ENCODE measurements around the gene ARHGEF11.

ARHGEF11 gene

DNA sequence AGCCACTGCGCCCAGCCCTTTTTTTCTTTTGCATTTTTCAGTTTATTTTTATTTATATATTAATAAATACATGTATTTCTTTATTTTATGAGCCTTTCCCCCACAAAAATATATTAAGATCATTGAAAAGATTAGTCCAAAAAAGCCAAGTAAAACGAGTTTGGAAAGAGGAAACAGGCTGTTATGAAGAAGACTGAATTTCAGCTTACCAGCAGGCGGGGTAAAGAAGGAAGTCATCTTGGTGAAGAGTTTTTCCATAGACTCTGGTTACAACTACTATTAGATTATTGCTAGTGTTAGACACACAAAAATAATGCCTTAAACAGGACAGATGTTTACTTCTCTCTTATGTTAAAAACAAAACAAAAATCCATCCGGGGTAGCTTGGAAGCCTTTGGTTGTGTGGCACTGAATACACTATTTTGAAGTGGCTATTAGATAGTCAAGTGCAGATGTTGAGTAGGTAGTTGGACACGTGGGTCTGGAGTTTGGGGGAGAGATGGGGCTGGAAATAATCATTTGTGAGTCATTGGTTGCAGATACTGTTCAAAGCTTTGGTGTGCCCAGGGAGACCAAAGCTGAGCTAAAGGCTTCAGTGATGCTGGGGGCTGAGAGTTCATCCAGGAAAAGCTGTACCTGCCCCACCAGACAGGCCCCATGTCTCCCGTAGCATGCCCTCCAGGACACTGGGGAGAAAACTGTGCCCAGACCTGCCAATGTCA, 133.8 kb downstream of the ARHGEF11 start:
- H3K4me1 Mint-ChIP-seq (ENCODE audit: low read depth in 2 of 2) = peaks cover 4% of the 10 kb centered on the region in 2 donors
- H3K27ac Mint-ChIP-seq = no peak overlapping the region
- H3K36me3 Mint-ChIP-seq (ENCODE audit: insufficient read depth) = no peaks in the 10 kb centered on the region
- ATAC-seq (replicated peaks) = no peak
- H3K9me3 Mint-ChIP-seq = no peaks in the 10 kb centered on the region
- DNase-seq = no peak
- H3K27me3 Mint-ChIP-seq = peaks cover 52 to 84% of the 10 kb centered on the region in 2 donors
- H3K4me3 Mint-ChIP-seq = no peak overlapping the region

DNA sequence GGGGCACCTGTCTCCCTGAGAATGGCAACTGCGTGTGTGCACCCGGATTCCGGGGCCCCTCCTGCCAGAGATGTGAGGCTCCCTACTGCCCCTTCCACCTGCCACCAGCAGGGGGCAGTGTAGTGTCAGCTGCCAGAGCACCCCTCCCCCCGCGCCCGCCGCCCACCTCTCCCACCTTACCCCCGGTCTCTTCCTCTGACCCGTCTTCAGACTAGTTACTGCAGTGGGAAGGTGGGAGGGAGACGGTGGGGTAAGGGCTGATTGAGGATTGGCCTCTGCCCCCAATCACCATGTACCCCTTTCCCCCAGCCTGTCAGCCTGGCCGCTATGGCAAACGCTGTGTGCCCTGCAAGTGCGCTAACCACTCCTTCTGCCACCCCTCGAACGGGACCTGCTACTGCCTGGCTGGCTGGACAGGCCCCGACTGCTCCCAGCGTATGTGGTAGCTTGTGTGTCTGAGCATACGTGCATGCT, 135.2 kb downstream of the ARHGEF11 start:
- H3K4me1 Mint-ChIP-seq (ENCODE audit: low read depth in 2 of 2) = peaks cover 4% of the 10 kb centered on the region in 2 donors
- peak; percentile 56 for ATAC-seq (replicated peaks)
- peak; percentile 32 to 39 (median 36) for DNase-seq
- H3K27me3 Mint-ChIP-seq = peaks cover 52 to 84% of the 10 kb centered on the region in 2 donors
- H3K9me3 Mint-ChIP-seq = no peaks in the 10 kb centered on the region
- no peaks in the 10 kb centered on the region for H3K36me3 Mint-ChIP-seq (ENCODE audit: insufficient read depth)
- peak overlapping the region in 1 of 2 donors; percentile 24 for H3K27ac Mint-ChIP-seq
- no peak overlapping the region for H3K4me3 Mint-ChIP-seq

DNA sequence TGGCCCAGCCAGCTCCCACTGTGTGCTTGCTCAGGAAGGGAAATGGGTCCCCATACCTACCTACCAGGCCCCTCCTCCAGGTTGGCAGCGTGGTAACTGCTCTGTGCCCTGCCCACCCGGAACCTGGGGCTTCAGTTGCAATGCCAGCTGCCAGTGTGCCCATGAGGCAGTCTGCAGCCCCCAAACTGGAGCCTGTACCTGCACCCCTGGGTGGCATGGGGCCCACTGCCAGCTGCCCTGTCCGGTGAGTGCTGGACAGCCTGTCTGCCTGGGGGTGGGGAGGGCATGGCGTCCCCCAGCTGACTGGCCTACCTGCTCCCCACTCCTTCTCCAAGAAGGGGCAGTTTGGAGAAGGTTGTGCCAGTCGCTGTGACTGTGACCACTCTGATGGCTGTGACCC, 135.9 kb downstream of the ARHGEF11 start:
- Mint-ChIP-seq H3K4me3 (no peak overlapping the region), H3K4me1 (ENCODE audit: low read depth in 2 of 2) (peaks cover 4% of the 10 kb centered on the region in 2 donors), H3K27me3 (peaks cover 46 to 81% of the 10 kb centered on the region in 2 donors), H3K27ac (no peak overlapping the region), H3K36me3 (ENCODE audit: insufficient read depth) (no peaks in the 10 kb centered on the region), H3K9me3 (no peaks in the 10 kb centered on the region)
- ATAC-seq (replicated peaks) (no peak), DNase-seq (no peak)

DNA sequence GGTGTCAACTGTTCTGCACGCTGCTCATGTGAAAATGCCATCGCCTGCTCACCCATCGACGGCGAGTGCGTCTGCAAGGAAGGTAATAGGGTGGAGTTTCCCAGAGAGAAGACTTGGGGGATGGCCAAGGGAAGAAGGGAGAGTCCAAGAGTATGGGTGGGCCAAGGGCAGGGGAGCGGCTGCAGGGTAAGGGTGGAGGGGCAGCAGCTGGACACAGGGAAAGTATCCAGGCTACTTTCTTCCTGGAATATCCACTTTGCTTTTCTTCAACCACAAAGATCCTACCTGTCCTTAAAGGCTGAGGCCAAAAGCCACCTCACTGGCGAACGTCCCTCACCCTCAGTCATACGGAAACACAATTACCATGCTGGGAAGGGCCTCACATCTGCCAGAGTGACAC, 136.6 kb downstream of the ARHGEF11 start:
- Mint-ChIP-seq H3K4me1 (ENCODE audit: low read depth in 2 of 2) (peaks cover 4% of the 10 kb centered on the region in 2 donors), H3K27me3 (peaks cover 42 to 74% of the 10 kb centered on the region in 2 donors), H3K36me3 (ENCODE audit: insufficient read depth) (no peaks in the 10 kb centered on the region), H3K9me3 (no peaks in the 10 kb centered on the region), H3K27ac (no peak overlapping the region), H3K4me3 (no peak overlapping the region)
- ATAC-seq (replicated peaks) (no peak), DNase-seq (no peak)

DNA sequence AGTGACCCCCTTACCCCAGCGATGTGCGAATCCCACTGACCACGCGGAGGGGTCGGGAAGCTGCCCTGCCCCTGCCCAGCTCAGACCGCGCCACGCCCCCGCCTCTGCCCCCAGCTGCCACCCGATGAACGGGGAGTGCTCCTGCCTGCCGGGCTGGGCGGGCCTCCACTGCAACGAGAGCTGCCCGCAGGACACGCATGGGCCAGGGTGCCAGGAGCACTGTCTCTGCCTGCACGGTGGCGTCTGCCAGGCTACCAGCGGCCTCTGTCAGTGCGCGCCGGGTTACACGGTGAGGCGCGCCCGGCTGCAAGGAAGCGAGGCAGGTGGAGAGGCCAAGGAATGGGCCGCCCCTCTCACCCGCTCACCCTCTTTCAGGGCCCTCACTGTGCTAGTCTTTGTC, 137.0 kb downstream of the ARHGEF11 start:
- H3K27me3 Mint-ChIP-seq = peaks cover 42 to 70% of the 10 kb centered on the region in 2 donors
- no peak for ATAC-seq (replicated peaks)

DNA sequence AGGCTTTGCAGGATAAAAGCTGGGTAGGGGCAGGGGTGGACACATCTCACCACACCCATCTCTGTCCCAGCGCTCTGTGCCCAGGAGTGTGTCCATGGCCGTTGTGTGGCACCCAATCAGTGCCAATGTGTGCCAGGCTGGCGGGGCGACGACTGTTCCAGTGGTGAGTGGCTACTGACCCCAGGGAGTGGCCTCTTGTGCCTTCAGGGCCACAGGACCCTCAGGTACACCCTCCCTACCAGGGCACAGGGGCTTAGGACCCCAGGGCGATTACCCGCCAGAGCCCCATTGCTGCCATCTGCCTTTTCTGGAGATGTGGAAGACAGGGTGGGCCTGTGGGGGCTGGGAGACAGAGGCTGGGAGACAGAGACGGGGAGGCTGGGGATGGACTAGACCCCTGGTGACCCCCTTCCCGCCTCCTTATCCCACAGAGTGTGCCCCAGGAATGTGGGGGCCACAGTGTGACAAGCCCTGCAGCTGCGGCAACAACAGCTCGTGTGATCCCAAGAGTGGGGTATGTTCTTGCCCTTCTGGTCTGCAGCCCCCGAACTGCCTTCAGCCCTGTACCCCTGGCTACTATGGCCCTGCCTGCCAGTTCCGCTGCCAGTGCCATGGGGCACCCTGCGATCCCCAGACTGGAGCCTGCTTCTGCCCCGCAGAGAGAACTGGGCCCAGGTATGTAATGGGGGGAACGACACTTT, 139.2 kb downstream of the ARHGEF11 start:
- H3K27me3 Mint-ChIP-seq = peaks cover 54 to 61% of the 10 kb centered on the region in 2 donors
- H3K4me1 Mint-ChIP-seq (ENCODE audit: low read depth in 2 of 2) = peaks cover 4% of the 10 kb centered on the region in 2 donors
- H3K27ac Mint-ChIP-seq = no peak overlapping the region
- no peaks in the 10 kb centered on the region for H3K36me3 Mint-ChIP-seq (ENCODE audit: insufficient read depth)
- ATAC-seq (replicated peaks) = no peak
- no peaks in the 10 kb centered on the region for H3K9me3 Mint-ChIP-seq
- no peak overlapping the region for H3K4me3 Mint-ChIP-seq
- DNase-seq = no peak

More for the DNA sequence above, 137.0 kb downstream of the ARHGEF11 start:
- Mint-ChIP-seq H3K4me1 (ENCODE audit: low read depth in 2 of 2) (peaks cover 4% of the 10 kb centered on the region in 2 donors), H3K27ac (no peak overlapping the region), H3K36me3 (ENCODE audit: insufficient read depth) (no peaks in the 10 kb centered on the region), H3K9me3 (no peaks in the 10 kb centered on the region), H3K4me3 (no peak overlapping the region)
- DNase-seq = no peak

DNA sequence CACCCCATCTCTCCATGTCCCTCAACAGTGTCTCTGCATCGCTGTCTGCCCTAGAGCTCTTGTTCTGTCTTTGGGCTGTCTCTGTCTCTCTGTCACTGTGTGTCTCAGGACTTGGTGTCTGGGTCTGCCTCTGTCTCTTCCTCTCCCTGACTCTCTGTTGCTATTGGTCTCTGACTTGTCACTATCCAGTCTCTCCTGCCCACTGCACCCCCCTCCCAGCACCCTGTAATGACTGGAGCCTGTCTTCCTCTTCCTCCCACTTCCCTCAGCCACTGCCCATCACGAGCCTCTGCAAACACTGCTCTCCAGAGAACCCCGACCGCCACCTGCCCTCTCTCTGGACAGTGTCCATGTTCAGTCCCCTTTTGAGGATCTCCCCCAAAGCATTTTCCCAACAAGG, 139.9 kb downstream of the ARHGEF11 start:
- no peak for DNase-seq
- Mint-ChIP-seq H3K4me1 (ENCODE audit: low read depth in 2 of 2) (peaks cover 0 to 4% of the 10 kb centered on the region in 2 donors), H3K27me3 (peaks cover 53 to 64% of the 10 kb centered on the region in 2 donors), H3K27ac (no peak overlapping the region), H3K4me3 (no peak overlapping the region), H3K9me3 (no peaks in the 10 kb centered on the region), H3K36me3 (ENCODE audit: insufficient read depth) (no peaks in the 10 kb centered on the region)
- no peak for ATAC-seq (replicated peaks)

DNA sequence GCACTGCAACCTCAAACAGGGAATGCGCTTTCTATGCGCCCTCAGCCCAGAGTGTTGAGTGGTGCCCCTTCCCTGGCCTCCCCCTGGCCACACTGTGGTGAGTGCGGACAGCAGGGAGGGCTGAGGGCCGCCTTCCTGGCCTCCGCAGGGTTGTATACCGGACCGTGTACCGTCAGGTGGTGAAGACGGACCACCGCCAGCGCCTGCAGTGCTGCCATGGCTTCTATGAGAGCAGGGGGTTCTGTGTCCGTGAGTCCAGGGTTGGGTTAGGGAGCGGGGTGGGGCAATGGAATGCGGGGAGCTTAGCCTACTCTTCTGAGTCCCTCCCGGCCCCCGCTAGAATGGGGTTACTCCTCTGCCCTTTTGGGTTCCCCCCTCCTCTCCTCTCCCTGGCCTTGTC, 140.4 kb downstream of the ARHGEF11 start:
- Mint-ChIP-seq H3K4me1 (ENCODE audit: low read depth in 2 of 2) (peaks cover 0 to 1% of the 10 kb centered on the region in 2 donors), H3K27me3 (peaks cover 52 to 64% of the 10 kb centered on the region in 2 donors), H3K27ac (no peak overlapping the region), H3K36me3 (ENCODE audit: insufficient read depth) (no peaks in the 10 kb centered on the region), H3K4me3 (no peak overlapping the region), H3K9me3 (no peaks in the 10 kb centered on the region)
- ATAC-seq (replicated peaks) (no peak), DNase-seq (no peak)

DNA sequence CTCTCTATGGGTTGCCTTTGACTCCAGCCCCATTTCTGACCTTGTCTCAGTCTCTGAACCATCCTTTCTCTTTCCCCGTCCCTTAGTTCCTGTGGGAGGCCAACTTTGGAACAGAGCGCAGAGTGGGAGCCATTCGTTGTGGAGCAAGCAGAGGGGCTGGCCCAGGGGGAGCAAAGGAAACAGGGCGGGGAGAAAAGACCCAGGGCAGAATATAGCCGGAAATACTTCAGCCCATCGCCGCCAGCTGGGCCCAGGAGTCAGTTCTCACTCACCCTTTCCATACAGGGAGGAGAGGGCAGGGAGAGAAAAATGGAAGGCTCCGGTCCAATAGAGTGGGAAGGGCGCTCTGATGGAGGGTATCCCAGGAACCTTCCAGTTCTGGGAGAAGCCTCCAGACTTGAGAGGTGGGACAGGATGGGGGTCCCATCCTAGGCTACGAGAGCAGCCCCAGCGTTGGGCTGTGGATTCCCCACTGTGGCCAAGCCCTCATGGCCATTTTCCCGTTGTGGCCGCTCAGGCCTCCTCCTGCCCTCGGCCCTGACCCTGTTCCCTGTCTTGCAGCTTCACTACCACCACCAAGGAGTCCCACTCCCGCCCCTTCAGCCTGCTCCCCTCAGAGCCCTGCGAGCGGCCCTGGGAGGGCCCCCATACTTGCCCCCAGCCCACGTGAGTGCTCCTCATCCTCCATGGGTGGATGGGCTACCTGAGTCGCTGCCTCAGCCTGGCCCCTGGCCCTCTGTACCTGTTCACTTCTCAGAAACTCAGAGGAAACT, 141.2 kb downstream of the ARHGEF11 start:
- no peak overlapping the region for H3K4me3 Mint-ChIP-seq
- H3K9me3 Mint-ChIP-seq = no peaks in the 10 kb centered on the region
- peaks cover 57 to 69% of the 10 kb centered on the region in 2 donors for H3K27me3 Mint-ChIP-seq
- ATAC-seq (replicated peaks) = no peak
- DNase-seq = no peak
- H3K27ac Mint-ChIP-seq = no peak overlapping the region
- no peaks in the 10 kb centered on the region for H3K36me3 Mint-ChIP-seq (ENCODE audit: insufficient read depth)
- peaks cover 0 to 1% of the 10 kb centered on the region in 2 donors for H3K4me1 Mint-ChIP-seq (ENCODE audit: low read depth in 2 of 2)

DNA sequence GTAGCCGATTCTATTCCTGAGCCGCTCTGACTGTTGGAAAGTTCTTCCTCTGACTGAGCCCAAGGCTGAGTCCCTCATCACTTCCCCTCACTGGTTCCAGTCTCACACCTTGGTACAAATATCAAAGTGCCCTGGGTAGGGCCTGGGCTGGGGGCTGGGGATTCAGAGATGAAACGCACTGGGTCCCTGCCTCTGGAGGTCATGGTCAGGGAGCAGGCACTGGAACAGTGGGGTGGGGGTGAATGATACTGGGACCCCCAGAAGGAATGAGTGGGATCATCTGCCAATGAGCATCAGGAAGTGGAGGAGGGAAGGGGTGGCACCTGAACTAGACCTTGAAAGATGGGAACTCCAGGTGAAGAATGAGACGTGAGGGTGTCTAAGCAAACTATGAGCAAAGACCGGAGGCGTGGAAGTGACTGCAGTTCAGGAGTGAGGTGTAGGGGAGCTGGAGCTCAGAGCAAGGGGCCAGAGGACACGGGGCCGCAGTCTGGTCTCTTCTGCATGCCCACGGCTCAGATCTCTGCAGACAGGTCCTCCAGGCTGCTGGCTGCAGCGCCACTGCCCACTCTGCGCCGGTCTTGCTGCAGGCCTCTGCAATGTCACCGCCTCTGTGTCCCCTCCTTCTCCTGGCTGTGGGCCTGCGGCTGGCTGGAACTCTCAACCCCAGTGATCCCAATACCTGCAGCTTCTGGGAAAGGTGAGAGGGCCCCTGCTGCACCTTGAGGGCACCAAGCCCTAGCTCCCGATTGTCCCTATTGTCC, 142.0 kb downstream of the ARHGEF11 start:
- Mint-ChIP-seq H3K9me3 (no peaks in the 10 kb centered on the region), H3K27ac (no peak overlapping the region), H3K36me3 (ENCODE audit: insufficient read depth) (no peaks in the 10 kb centered on the region), H3K4me3 (no peak overlapping the region), H3K27me3 (peaks cover 61 to 70% of the 10 kb centered on the region in 2 donors), H3K4me1 (ENCODE audit: low read depth in 2 of 2) (peaks cover 1 to 2% of the 10 kb centered on the region in 2 donors)
- ATAC-seq (replicated peaks) = no peak
- no peak for DNase-seq

DNA sequence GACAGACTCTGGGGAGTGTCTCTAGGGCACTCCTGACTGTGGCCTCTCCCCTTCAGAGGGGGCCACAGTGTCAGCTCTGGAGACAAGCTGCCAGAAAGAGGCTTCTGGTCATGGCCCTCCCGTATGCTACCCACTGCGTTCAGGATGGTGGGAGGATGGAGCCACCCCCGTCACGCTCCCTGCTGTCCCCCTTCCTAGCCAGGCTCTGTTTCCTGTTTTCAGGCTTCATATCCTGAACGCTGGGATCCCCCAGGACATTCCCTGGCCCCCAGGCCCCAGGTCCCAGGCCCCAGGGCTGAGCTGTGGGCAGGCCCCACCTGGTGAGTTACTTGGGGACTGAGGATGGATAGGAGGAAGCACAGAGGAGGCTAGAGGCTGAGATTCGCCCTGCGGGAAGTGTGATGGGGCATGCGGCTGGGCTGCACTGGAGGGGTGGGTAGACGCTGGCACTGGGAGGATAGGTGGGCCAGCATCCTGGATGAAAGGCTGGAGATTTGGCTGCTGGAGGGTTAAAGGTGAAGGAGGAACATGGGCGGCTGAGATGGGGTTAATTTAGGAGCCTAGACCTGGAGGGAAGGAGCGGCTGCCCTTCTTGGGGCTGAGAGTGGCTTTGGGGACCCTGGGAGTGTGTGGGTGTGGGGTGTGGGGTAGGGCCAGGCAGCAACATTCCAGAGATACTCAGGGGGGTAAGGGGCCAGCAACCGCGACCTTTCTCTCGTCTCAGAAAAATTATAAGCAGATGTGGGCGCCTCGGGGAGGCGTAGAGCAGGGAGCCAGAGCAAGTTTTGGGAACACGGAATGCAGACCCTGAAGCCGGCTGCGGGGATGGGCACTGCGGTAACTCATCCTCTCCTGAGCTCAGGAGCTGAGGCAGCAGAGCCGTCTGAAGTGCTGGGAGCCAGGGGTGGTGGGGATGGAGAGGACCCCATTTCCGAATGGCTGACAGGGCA, 143.3 kb downstream of the ARHGEF11 start:
- ATAC-seq (replicated peaks) = no peak
- Mint-ChIP-seq H3K4me3 (no peak overlapping the region), H3K36me3 (ENCODE audit: insufficient read depth) (no peaks in the 10 kb centered on the region), H3K27ac (no peak overlapping the region), H3K9me3 (no peaks in the 10 kb centered on the region), H3K27me3 (peaks cover 71 to 77% of the 10 kb centered on the region in 2 donors), H3K4me1 (ENCODE audit: low read depth in 2 of 2) (peaks cover 5 to 7% of the 10 kb centered on the region in 2 donors)
- DNase-seq = no peak

DNA sequence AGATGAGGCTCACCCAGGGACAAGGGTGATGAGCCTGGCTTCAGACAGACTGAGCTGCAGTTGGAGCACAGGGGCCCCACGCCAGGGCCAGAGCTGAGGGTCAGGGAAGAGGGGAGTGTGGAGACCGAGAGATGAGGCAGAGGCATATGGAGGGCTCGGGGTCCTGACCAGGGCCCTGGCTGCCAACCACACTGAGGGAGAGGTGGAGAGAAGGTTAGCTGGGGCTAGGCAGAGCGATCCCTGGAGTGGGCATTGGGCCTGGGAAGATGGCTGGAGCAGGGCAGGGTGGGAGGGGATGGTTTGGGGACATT, 144.0 kb downstream of the ARHGEF11 start:
- Mint-ChIP-seq H3K4me3 (no peak overlapping the region), H3K4me1 (ENCODE audit: low read depth in 2 of 2) (peaks cover 5 to 6% of the 10 kb centered on the region in 2 donors), H3K27ac (no peak overlapping the region), H3K9me3 (no peaks in the 10 kb centered on the region), H3K27me3 (peaks cover 71 to 77% of the 10 kb centered on the region in 2 donors), H3K36me3 (ENCODE audit: insufficient read depth) (no peaks in the 10 kb centered on the region)
- DNase-seq (no peak), ATAC-seq (replicated peaks) (no peak)
